T-helper 2 cell treated with Interferon-gamma antibody and Interleukin-4, amounts not matched to agents 100 ng/mL and 5 ng/mL, for 36 hours (primary cell): ENCODE measurements around the gene JPT1. TPM values are rescaled to one million over a fixed set of nuclear protein-coding genes. Genes with fewer than 3 reads are reported as not detected.

Experiments used
- intact Hi-C: fragments of 100-400 bp; cut with micrococcal nuclease; formaldehyde crosslinking; loops from one replicate; pipeline ENCODE4 v1.15.1; 2023
- total RNA-seq: library from RNA; stranded (reverse); gene quantifications from 2 replicates; pipeline ENCODE4 v1.2.3, GENCODE V29; 2022

The JPT1 gene
- total RNA-seq, 1 donor from 2014 or later: 259 TPM

DNA sequence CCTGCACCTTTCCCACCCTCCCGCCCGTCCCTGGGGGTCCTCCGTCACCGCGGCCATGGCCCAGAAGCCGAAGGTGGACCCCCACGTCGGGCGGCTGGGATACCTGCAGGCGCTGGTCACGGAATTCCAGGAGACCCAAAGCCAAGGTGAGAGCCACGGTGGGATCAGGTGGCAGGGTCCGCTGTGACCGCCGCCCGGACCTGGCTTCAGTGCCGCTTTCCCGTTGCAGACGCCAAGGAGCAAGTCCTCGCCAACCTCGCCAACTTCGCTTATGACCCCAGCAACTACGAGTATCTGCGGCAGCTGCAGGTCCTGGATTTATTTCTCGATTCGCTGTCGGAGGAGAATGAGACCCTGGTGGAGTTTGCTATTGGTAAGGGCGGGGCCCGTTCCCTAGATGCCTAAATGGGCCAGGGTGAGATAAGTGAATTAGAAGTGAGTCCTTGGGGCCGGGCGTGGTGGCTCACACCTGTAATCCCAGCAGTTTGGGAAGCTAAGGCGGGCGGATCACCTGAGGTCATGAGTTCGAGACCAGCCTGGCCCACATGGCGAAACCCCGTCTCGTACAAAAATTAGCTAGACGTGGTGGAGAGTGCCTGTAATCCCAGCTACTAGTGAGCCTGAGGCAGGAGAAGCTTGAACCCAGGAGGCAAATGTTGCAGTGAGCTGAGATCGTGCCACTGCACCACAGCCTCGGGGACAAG lies 43.9 kb downstream of the JPT1 start:
- intact Hi-C loops: loop anchor here (5.0 kb wide), 3 partner anchors 42 to 302 kb away; partner anchors contain the start of gene JPT1

DNA sequence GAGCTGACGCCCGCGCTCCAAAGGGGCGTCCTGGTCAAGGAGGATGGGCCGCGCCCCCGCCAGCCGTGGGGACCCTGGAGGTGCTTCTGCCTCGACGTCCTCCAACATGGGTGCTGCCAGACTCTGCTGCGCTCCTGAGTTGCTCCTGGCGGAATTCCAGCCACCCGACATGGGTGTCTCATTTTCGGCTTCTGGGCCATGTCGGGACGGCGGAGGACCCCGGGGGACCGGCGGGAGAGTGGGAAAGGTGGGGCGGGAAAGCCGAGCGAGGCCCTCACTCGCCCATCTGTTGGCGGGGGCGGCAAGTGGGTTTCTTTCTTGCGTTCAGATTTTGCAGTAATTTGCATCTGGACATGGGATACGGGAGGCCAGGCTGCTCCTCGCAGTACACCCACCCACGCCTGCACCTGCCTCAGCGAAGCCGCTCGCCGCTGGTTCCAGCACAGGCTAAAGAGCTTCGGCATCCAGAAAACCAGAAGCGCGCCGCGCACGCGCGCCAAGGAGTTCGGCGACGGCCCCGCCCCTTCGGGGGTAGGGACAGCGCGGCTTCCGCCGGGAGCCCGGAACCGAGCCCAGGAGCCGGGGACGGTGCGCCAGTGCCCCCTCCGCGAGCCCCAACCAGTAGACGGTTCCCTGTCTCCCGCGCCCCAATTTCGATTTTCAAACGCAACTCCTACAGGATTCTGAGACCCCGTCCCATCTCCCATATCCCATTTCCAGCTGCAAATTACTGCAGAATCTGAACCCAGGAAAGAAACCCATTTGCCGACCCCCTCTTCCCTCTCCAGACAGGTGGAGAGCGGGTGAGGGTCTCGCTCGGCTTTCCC lies 44.7 kb downstream of the JPT1 start, which contains the start of gene ARMC7:
ARMC7 (plus strand) TSS at position 563 of the 827 bp plus-strand sequence. CDS start 320 bp downstream, outside the sequence.
- intact Hi-C loops: loop anchor here (2.0 to 5.0 kb wide), 4 partner anchors 43 to 303 kb away; partner anchors contain the start of genes ATP5PD, JPT1 and KCTD2

DNA sequence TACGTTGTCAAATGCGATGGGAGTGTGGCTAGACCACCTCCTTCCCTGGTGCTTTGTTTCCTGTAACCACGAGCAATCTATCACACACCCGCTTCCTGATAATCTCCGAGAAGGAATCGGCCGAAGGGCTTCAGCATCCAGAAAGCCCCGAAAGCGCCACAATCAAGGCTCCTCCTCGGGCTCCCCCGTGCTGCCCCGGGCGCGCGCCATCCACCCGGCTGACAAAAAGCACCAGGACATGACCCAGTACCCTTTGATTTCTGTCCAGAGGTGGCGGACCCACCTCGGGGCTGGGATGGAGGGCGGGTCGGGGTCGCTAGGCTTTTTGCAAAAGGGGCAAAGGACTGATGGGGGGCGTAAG lies 45.3 kb downstream of the JPT1 start:
- intact Hi-C loops: loop anchor here (2.0 kb wide), 1 partner anchor 62 kb away; the partner anchor contains the start of genes ATP5PD and KCTD2

- intact Hi-C loops: loop anchor here (2.0 kb wide), 1 partner anchor 61 kb away; the partner anchor contains the start of genes ATP5PD and KCTD2
Measured at GRCh38 chr17:75108193-75108592, 46.1 kb downstream of the JPT1 start.

GRCh38 chr17:75105126-75106080 lies 48.9 kb downstream of the JPT1 start:
- intact Hi-C loops: no loop called here

- intact Hi-C loops: no loop called here
Measured at GRCh38 chr17:75103601-75104554, 50.4 kb downstream of the JPT1 start.

- intact Hi-C loops: no loop called here
Measured at GRCh38 chr17:75102385-75102821, 51.9 kb downstream of the JPT1 start.

- intact Hi-C loops: no loop called here
Measured at GRCh38 chr17:75099881-75100595, 54.3 kb downstream of the JPT1 start.

DNA sequence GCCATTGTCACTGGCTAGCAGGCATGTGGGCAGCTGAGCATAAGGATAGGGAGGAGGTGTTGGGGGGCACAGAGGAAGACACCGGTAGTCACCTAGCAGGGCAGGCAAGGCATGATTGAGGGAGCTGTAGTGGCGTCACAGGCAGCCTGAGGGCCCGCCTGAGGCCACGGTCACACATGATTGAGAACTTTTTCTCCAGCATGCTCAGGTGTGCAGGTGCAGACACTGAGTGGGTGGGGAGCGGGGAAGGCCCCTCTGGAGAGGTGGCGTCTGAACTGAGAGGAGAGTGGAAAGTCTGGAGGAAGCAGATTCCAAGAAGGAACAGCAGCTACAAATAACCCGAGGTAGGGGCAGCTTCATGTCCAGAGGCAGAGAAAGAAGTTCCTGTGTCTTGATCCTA lies 55.5 kb downstream of the JPT1 start:
- intact Hi-C loops: no loop called here

- intact Hi-C loops: no loop called here
Measured at GRCh38 chr17:75097865-75098264, 56.4 kb downstream of the JPT1 start.

DNA sequence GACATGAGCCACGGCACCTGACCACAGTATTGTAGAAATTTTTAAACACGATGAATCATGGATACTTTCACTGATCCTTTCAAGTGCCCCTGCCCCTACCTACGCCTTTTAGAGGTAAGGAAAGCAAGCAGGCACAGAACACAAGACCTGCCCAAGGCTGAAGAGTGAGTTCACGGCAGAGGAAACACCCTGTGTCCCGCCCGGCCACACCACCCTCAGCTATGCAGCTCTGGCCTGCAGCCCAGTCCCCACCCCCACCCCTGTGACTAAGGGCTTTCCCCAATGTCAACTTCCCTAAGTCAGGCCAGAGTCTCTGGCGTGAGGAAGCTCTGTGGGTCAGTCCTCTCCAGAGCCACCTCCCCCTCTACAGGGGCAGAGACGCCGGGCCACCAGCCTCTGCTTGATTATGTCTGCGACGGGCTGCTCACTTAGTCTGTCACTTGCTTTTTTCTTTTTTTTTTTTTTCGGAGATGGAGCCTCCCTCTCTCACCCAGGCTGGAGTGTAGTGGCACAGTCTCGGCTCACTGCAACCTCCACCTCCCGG lies 58.2 kb downstream of the JPT1 start:
- intact Hi-C loops: no loop called here

- intact Hi-C loops: no loop called here
Measured at GRCh38 chr17:75094871-75095399, 59.4 kb downstream of the JPT1 start.

- intact Hi-C loops: no loop called here
Measured at GRCh38 chr17:75093548-75094158, 60.7 kb downstream of the JPT1 start.

- intact Hi-C loops: no loop called here
Measured at GRCh38 chr17:75091855-75092327, 62.4 kb downstream of the JPT1 start.

GRCh38 chr17:75090871-75091854 lies 63.1 kb downstream of the JPT1 start:
- intact Hi-C loops: no loop called here

GRCh38 chr17:75088465-75089417 lies 65.6 kb downstream of the JPT1 start:
- intact Hi-C loops: no loop called here
